Epithelial cell of proximal tubule (primary cell): Measurements from ENCODE around the gene PSMB3. TPM values are rescaled to one million over a fixed set of nuclear protein-coding genes. Genes with fewer than 3 reads are reported as not detected.
A peak's percentile ranks its signal among the peaks of the same experiment; 100 is the strongest.

Experiments used
- DNase-seq: peaks from one replicate; pipeline ENCODE4 v3.0.0-alpha.2; 2011; ENCODE audit warnings: low read depth
- H3K4me3 ChIP-seq: 2 replicates; pipeline ENCODE4 v1.5.1; 2011; ENCODE audit warnings: low read depth, mild to moderate bottlenecking, low read length
- total RNA-seq: library from RNA; depleted of rRNA; stranded (reverse); fragments of >200 nt; gene quantifications from 2 replicates; pipeline ENCODE4 v1.2.3, GENCODE V29; 2015
- TF ChIP-seq, protein P1 (sequence below): conservative IDR thresholded peaks from 2 replicates; pipeline ENCODE4 v1.5.1; 2012; ENCODE audit warnings: low read depth, mild to moderate bottlenecking, low read length

Gene PSMB3
- 311 and 436 TPM in 2 replicates for total RNA-seq

DNA sequence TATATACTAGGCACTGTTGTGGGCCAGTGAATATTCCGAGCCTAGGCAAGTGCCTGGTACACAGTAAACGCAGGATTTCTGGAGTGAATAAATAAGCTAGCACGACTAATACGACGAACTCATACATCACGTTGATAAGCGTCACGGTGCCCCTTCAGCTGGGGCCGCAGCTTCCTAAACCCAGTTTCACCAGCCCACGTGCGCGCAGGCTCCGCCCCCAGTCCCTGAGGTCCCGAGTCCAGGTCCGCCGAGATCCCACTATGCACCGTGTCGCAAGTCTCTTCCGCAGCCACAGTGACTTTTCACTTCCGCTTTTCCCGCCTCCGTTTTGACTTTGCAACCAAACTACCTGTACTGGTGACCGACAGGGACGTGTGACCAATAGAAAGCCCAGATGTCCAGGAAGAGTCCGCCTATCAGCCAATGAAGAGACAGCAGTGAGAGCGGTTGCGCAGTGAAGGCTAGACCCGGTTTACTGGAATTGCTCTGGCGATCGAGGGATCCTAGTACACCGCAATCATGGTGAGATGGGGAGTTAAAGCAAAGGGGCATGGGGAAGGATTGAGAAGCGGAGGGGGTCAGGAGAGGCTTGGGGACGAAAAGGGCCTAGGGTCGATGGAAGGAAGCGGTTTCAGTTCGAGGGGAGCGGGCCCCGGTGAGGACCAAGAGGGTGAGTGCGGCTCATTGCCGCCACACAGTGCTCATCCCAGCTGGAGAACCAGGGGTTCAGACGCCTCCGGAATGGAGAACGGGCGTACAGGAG, at the start of gene PSMB3:
Gene PSMB3, plus strand, starts transcription at position 434 of the 763 bp plus-strand sequence. Its CDS starts 86 bp downstream, at position 520.
- TF ChIP-seq, protein P1, sequence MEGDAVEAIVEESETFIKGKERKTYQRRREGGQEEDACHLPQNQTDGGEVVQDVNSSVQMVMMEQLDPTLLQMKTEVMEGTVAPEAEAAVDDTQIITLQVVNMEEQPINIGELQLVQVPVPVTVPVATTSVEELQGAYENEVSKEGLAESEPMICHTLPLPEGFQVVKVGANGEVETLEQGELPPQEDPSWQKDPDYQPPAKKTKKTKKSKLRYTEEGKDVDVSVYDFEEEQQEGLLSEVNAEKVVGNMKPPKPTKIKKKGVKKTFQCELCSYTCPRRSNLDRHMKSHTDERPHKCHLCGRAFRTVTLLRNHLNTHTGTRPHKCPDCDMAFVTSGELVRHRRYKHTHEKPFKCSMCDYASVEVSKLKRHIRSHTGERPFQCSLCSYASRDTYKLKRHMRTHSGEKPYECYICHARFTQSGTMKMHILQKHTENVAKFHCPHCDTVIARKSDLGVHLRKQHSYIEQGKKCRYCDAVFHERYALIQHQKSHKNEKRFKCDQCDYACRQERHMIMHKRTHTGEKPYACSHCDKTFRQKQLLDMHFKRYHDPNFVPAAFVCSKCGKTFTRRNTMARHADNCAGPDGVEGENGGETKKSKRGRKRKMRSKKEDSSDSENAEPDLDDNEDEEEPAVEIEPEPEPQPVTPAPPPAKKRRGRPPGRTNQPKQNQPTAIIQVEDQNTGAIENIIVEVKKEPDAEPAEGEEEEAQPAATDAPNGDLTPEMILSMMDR: no peak
- peak within 1 kb of the TSS; percentile 99 for H3K4me3 ChIP-seq
- peak; percentile 98 for DNase-seq

DNA sequence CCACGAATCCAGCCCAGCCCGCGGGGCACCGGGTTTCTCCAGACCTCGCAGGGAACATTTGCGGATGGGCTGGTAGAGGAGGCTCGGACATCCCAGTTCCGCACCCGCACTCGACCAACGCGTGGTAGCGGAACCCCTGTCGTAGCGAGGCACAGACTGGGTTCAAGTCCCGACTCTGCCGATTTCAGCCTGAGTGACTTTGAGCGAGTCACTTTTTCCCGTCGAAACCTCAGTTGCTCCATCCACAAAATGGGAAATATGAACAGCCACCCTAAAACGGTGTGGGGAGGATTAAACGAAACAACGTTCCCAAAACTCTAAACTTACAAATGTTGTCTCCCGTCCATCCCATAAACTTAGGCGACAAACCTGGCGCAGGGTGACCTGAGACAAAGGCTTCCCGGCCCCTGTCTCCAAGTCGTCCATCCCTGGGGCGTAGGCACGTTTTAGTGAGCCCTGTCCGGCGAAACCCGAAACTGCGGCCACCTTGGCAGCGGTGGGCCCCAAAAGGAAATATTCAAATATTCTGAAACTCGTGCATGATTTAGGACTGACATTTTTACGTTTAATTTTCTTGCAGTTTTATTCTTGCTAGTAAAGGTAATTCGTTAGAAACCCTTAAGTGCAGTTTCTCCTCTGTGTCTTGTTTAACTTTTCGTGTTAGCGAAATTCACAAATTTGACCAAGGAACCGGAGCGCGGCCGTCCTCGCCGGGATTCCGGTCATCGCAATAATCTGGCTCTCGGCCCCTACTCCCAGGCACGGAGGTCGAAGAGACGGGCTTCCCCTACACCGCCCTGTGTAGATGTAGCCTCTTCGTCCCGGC, 49.4 kb upstream of the PSMB3 start:
- no peak for DNase-seq
- TF ChIP-seq, protein P1: no peak
- H3K4me3 ChIP-seq: peak overlapping the region; percentile 95

DNA sequence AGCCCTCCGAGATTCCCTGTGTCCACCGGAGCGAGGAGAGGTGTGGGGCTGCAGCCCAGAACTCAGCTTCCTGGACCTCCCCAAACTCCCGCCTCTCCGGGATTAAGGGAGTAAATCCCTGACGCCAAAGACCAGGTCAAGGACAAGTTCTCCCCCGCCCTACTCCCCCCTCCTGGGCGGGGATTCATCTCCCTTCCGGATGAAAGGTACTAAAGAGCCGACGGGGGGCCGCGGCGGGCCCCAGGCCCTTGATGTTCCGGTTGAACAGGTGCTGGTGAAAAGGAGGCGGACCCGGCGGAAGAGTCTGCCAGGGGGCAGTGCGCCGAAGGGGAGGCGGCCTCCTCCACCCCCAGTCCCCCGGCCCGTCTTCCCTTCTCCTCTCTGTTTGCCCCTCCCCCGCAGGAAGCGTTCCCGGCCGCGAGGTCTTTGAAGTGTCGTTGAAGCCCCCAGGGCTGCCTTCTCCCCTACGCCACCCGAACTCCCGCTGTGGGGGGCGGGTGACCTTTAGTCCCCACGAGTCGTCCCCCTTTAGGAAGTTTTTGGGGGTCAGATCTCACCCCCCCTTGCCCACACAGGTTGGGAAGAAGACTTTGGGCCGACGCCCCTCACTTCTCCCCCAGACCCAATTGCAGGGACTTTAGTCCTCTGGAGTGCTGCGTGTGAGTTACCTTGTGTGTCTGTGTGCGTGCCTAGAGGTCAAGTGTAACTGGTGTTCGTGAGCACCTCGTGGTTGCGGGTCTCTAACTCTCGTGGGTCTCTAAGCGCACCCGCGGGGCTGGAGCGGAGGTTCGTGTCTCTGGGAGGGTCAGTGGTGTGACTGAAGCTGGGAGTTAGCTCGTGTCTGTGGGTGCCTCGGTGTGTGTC, 48.6 kb upstream of the PSMB3 start:
- H3K4me3 ChIP-seq: peak overlapping the region; percentile 95
- no peak for DNase-seq
- TF ChIP-seq, protein P1: peak; percentile 2

DNA sequence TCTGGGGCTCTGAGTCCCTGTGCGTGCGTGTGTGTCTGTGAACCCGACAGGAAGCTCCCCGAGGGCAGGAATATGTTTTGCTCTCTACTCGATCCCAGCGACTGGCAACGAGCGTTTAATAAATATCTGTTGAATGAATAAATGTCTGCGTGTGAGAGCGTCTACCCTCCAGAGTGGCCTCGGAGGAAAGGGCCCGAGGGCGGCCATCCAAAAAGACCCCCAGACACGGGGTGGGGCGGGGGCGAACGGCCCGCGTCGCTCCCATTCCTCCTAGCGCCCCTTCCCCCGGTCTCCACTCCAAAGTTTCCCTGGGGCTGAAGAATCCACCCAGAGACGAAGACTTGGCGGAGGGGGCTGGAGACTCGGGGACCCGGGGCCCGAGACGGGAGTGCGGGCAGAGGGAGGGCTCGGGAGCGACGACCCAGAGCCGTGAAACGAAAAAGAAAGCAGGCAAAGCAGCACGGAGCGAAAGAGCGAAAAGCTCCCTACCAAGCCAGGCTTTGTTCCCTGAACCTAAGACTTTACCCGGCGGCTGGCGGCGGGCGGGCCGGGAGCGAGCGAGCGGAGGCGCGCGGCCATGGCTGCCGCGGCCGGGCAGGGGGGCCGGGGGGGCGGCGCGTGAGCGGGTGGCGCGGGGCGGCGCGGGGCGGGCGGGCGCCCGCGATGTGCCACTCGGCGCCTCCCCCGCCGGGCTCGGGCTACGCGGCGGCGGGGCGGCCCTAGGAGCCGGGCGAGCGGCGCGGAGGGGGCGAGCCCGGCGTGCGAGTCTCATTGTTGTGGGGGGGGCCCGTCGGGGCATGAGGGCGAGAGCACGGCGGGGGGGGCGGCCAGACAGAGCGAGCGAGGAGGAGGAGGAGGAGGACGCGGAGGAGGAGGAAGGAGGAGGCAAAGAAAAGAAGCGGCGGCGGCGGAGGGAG, 47.7 kb upstream of the PSMB3 start, which contains the start of gene MLLT6:
Gene MLLT6, plus strand, starts transcription at position 668 of the 917 bp plus-strand sequence. CDS start 360 bp downstream, outside the sequence.
- TF ChIP-seq, protein P1: no peak
- peak within 1 kb of the TSS; percentile 95 for H3K4me3 ChIP-seq
- no peak for DNase-seq

DNA sequence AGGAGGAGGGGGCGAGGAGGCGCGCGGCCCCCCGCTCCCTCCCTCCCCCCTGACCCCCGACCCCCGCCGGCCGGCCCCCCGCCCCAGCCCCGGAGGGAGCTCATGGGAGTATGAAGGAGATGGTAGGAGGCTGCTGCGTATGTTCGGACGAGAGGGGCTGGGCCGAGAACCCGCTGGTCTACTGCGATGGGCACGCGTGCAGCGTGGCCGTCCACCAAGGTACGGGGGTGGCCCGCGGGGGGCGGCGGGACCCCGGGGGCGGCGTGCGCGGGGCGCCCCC, 47.1 kb upstream of the PSMB3 start:
- no peak for DNase-seq
- TF ChIP-seq, protein P1: no peak
- H3K4me3 ChIP-seq: peak overlapping the region; percentile 95
